Activated CD8-positive, alpha-beta memory T cell treated with anti-CD3 and anti-CD28 coated beads, Interleukin-2, amount 10 ng/mL, durations not matched to agents 7 days and 5 days (primary cell): ENCODE results near the gene PRKCE. TPM values are rescaled to one million over a fixed set of nuclear protein-coding genes. Genes with fewer than 3 reads are reported as not detected.
A peak's percentile ranks its signal among the peaks of the same experiment; 100 is the strongest.

Source experiments
- ATAC-seq: fragments of 150-1000 bp; cut with Tn5 transposase; one replicate; pipeline ENCODE4 v1.10.0; 2021; ENCODE audit warnings: moderate library complexity
- CTCF ChIA-PET: fragments of 350-600 bp; sonication (Branson Sonifier 250); formaldehyde crosslinking; loops from one replicate; lab custom pipeline; 2021; ENCODE audit warnings: antibody characterized with exemption; lab: Charles Lee
- DNase-seq: peaks from one replicate; pipeline ENCODE4 v3.0.0-alpha.2; 2020
- H3K27ac Mint-ChIP-seq: one replicate; pipeline ENCODE4 v1.8.0; 2021; ENCODE audit warnings: mild to moderate bottlenecking, mixed read lengths
- H3K27me3 Mint-ChIP-seq: one replicate; pipeline ENCODE4 v1.8.0; 2021; ENCODE audit warnings: mixed read lengths
- H3K36me3 Mint-ChIP-seq: one replicate; pipeline ENCODE4 v1.8.0; 2021; ENCODE audit warnings: mild to moderate bottlenecking, mixed read lengths
- H3K4me1 Mint-ChIP-seq: one replicate; pipeline ENCODE4 v1.8.0; 2021; ENCODE audit warnings: mixed read lengths
- H3K4me3 Mint-ChIP-seq: one replicate; pipeline ENCODE4 v1.8.0; 2021; ENCODE audit warnings: mild to moderate bottlenecking, moderate library complexity, mixed read lengths
- H3K9me3 Mint-ChIP-seq: one replicate; pipeline ENCODE4 v1.8.0; 2022; ENCODE audit warnings: low read depth, mixed read lengths
- total RNA-seq, 2 experiments: library from RNA; stranded (reverse); gene quantifications; one replicate each; pipeline ENCODE4 v1.2.3, GENCODE V29; 2021

Gene PRKCE
- total RNA-seq, 2 experiments from 2014 or later = 16.7 to 39.2 TPM

DNA sequence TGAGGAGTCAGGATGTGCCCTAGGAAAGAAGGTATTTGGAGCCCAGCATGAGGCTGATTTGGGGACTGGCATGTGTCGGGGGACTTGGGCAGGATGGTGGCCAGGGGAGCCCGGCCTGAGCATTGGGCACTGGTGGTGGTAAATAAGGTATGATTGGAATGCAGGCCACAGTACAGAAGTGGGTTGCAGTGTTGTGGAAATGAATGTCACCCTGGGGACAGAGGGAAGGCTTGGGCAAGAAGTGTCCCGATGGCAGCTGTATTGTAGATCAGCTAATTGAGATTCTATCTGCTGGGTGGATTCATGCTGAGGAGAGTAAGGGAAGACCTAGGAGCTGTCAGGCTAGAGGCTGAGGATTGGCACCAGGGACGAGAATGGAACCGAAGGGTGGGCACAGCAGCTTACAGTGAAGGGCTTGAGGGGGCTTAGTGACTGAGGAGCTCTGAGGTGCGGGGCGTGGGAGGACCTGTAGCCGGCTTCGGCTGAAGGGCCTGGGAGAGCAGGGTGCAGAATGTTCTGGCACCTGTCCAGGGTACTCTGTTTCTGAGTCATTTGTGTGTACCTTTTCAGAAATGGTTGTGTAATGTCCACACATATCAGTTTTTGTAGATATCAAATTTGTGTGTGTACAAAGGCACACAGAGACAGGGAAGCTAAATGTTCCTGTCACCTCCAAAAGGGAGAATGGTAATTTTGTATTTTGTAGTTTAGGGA lies 170.2 kb downstream of the PRKCE start:
- H3K9me3 Mint-ChIP-seq = no peaks in the 10 kb centered on the region
- no peaks in the 10 kb centered on the region for H3K27me3 Mint-ChIP-seq
- H3K4me3 Mint-ChIP-seq = no peak overlapping the region
- H3K27ac Mint-ChIP-seq = no peak overlapping the region
- peaks cover 11% of the 10 kb centered on the region for H3K4me1 Mint-ChIP-seq
- H3K36me3 Mint-ChIP-seq = no peaks in the 10 kb centered on the region
- DNase-seq = no peak
- ATAC-seq = no peak
- CTCF ChIA-PET = no interaction called here

DNA sequence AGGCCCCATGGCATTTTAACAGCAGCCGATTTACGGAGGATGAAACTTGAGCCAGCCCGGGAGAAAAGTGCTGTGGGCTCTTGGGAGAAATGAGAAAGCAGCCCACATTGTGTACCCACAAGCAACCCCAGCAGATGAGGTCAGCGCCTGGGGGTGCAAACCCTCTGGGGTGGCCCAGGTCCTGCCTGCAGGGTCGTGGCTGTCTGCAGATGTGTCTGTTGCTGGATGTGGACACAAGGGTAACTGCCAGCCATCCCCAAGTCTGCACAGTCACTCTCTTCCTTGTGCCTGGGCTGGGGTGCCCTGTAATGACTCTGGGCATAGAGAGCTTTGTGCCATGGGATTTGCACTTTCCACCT lies 170.8 kb downstream of the PRKCE start:
- H3K36me3 Mint-ChIP-seq = peaks cover 2% of the 10 kb centered on the region
- H3K27ac Mint-ChIP-seq = no peak overlapping the region
- no peaks in the 10 kb centered on the region for H3K27me3 Mint-ChIP-seq
- no peak for DNase-seq
- no peak overlapping the region for H3K4me3 Mint-ChIP-seq
- ATAC-seq = no peak
- CTCF ChIA-PET = no interaction called here
- H3K4me1 Mint-ChIP-seq = peaks cover 15% of the 10 kb centered on the region
- H3K9me3 Mint-ChIP-seq = no peaks in the 10 kb centered on the region

DNA sequence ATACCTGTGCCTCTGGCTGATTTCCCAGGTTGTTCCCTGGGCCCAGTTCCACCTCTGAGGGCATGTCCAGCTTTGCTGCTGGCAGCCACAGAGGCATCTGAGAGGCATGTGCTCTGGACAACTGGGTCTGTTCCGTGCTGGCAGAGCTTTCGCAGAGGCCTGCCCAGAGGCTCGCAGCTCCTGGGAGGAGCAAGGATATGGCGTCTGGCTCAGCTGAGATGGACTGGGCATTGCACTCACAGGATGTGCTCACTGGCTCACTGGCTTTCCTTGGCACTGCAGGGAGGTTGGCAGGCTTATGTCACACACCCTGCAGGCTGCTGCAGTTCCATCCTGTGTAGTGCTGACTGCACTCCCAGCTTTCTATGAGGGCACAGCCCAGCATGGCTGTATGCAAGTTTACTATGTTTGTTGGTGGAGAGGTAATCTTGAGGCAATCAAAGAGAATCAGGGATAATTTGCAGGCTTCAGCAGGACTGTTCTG lies 172.3 kb downstream of the PRKCE start:
- no peak for ATAC-seq
- Mint-ChIP-seq H3K4me1 (peaks cover 16% of the 10 kb centered on the region), H3K27ac (no peak overlapping the region), H3K27me3 (no peaks in the 10 kb centered on the region), H3K36me3 (peaks cover 2% of the 10 kb centered on the region), H3K4me3 (no peak overlapping the region), H3K9me3 (no peaks in the 10 kb centered on the region)
- no peak for DNase-seq
- CTCF ChIA-PET = no interaction called here

DNA sequence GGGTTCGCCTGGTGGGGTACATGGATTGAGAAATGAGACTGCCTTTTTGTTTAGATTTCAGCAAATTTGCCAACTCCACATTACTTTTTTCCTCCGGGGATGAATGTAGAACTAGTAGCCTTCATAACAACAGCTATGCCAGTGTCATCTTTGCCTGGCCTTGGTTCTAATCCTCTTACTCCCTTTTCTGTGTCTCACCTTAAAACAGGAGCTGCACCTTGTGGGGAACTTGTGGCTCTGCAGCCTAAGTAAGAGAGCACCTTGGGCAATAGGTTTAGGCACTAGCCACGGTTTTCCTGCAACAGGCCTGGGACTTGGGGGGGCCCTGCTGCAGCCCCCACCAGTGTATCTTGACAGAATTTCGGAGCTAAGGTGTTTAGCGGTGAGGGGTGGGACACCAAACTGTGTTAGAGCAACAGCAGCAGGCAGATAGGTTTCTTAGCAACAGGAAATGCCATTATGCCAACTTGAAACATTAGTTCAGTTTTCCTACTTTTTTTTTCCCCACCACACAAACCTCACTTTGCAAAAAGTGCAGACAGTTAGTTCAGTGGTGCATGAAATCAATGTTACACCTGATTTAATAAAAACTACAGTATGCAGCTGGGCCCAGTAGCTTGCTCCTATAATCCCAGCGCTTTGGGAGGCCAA lies 173.7 kb downstream of the PRKCE start:
- DNase-seq = no peak
- peaks cover 16% of the 10 kb centered on the region for H3K4me1 Mint-ChIP-seq
- peaks cover 7% of the 10 kb centered on the region for H3K36me3 Mint-ChIP-seq
- CTCF ChIA-PET = interaction anchor here (1.4 kb wide), 1 partner anchor 8 kb away, joined by 5 read pairs; no protein-coding TSS in a partner anchor
- H3K27ac Mint-ChIP-seq = no peak overlapping the region
- no peak overlapping the region for H3K4me3 Mint-ChIP-seq
- H3K9me3 Mint-ChIP-seq = peaks cover 2% of the 10 kb centered on the region
- no peaks in the 10 kb centered on the region for H3K27me3 Mint-ChIP-seq
- ATAC-seq = no peak

DNA sequence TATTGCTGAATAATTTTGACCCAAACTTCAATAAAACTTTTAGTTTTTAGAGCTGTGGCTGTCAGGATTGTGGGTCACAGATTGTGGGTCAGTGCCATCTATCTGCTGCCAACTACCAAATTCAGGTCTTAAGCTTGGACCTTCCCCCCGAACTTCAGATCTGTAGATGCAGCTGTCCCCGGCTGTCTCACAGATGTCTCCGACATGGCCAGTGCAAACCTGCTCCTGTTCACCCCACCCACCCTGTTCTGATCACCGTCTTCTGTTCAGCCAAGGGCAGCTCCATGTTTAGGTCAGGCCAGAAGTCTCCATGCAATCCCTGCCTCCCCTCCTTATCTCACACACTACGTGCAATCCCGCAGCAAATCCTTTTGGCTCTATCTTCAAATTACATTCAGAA lies 175.0 kb downstream of the PRKCE start:
- DNase-seq = no peak
- H3K9me3 Mint-ChIP-seq = peaks cover 14% of the 10 kb centered on the region
- CTCF ChIA-PET = no interaction called here
- no peak for ATAC-seq
- peaks cover 18% of the 10 kb centered on the region for H3K36me3 Mint-ChIP-seq
- H3K27me3 Mint-ChIP-seq = no peaks in the 10 kb centered on the region
- H3K4me1 Mint-ChIP-seq = peaks cover 14% of the 10 kb centered on the region
- no peak overlapping the region for H3K27ac Mint-ChIP-seq
- H3K4me3 Mint-ChIP-seq = no peak overlapping the region

DNA sequence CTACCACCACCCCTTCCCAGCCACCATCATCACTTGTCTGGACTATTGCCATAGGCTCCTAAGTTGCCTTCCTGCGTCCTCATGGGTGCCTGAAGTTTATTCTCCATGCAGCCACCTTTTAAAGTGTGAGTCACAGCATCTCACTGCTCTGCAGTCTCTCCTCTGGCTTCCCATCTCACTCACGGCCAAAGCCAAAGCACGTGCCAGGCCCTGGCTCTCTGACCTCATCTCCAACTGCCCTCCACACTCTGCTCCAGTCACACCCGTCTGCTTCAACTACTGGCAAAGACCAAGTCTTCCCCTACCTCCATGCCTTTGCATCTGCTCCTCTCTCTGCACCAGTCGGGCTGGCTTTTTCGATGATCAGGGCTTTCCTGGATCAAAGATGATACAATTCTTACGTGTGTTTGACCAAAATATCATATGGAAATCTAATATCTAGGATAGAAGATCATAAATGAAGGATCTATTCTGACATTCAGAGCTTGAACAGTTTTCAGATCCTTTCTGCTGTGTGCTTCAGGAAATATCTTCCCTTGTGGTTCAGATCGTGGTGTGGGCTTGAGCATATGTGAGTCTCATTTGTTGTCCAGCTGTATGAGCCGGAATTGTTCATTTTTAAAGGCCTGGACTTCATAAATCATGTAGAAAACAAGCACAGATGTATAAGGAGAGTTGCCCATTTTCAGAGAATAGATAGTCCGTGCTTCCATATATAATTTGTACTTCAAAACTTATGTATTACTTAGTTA lies 175.6 kb downstream of the PRKCE start:
- no peaks in the 10 kb centered on the region for H3K27me3 Mint-ChIP-seq
- H3K4me1 Mint-ChIP-seq = peaks cover 10% of the 10 kb centered on the region
- H3K36me3 Mint-ChIP-seq = peaks cover 18% of the 10 kb centered on the region
- H3K27ac Mint-ChIP-seq = no peak overlapping the region
- no peak for DNase-seq
- CTCF ChIA-PET = no interaction called here
- H3K4me3 Mint-ChIP-seq = no peak overlapping the region
- H3K9me3 Mint-ChIP-seq = peaks cover 14% of the 10 kb centered on the region
- no peak for ATAC-seq

DNA sequence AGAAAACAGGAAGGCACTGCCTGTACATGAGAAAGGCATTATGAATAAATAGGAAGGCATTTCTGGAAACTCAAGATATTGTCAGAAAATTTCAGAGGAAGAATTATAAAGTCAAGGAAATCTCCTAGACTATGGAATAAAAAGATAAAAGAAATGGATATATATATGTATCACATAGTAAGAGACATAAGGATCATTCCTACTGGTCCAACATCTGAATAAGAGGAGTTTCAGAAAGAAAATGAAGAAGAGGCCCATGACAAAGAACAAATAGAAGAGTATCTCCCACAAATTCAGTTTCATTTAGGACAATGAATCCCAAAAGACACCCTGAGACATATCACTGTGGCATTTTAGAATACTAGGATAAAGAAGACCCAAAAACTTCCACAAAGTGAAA lies 178.8 kb downstream of the PRKCE start:
- H3K36me3 Mint-ChIP-seq = peaks cover 21% of the 10 kb centered on the region
- no peaks in the 10 kb centered on the region for H3K27me3 Mint-ChIP-seq
- CTCF ChIA-PET = no interaction called here
- no peak overlapping the region for H3K4me3 Mint-ChIP-seq
- H3K9me3 Mint-ChIP-seq = peaks cover 14% of the 10 kb centered on the region
- H3K27ac Mint-ChIP-seq = no peak overlapping the region
- DNase-seq (no peak), ATAC-seq (no peak)
- H3K4me1 Mint-ChIP-seq = peaks cover 21% of the 10 kb centered on the region

DNA sequence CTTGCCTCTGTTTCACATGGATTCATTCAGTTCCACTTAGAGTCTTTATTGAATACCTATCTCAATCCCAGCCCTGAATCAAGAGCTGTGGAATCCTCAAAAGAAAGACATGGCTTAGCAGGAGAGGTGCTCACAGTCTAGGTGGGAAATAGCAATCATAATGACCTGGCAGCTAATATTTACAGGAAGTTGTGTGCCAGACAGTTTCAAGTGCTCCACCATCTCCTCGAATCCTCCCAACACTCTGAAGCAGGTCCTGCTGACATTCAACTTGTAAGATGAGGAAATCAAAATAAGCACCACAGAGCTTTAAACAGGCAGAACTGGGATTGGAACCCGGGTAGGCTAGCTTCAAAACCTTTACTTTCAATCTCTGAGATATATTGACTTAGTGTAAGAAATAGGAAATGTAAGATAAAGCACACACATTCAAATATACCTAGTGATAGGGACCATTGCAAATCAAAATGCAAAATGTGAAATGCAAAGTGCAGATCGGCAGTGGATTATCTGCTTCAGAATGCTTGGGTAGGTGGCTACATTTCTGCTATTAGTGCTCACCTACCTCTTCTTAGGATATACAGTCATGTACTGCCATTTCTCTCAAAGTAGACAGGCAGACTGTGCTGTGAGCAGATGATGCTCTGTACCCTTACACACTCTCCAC lies 182.0 kb downstream of the PRKCE start:
- CTCF ChIA-PET = interaction anchor here (1.0 to 1.5 kb wide), 5 partner anchors 8 to 102 kb away, joined by 3 to 6 read pairs (median 5); no protein-coding TSS in a partner anchor
- H3K27me3 Mint-ChIP-seq = no peaks in the 10 kb centered on the region

DNA sequence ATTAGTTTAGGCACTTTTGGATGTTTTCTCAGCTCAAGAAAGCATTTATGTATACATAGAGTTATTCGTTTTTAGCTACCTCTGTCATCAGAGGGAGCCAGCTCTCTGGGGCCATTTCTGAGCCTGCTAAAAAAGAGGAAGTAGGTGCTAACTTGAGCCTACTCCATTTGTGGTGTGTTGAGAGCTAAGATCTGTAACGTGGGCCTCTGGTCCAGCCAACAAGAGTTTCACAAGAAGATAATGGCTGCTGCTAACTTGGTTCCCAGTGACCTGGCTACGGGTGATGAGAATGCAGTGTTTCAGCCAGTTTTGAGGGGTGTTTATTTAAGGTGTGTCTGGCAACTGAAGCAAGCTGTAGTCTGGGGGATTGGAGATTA lies 182.5 kb downstream of the PRKCE start:
- H3K9me3 Mint-ChIP-seq = peaks cover 14% of the 10 kb centered on the region
- CTCF ChIA-PET = interaction anchor here (1.0 to 1.5 kb wide), 5 partner anchors 8 to 102 kb away, joined by 3 to 6 read pairs (median 5); no protein-coding TSS in a partner anchor
- peaks cover 22% of the 10 kb centered on the region for H3K4me1 Mint-ChIP-seq
- peaks cover 19% of the 10 kb centered on the region for H3K36me3 Mint-ChIP-seq
- DNase-seq (no peak), ATAC-seq (no peak)
- H3K27ac Mint-ChIP-seq = peak overlapping the region; percentile 44
- no peaks in the 10 kb centered on the region for H3K27me3 Mint-ChIP-seq
- no peak overlapping the region for H3K4me3 Mint-ChIP-seq

More for the DNA sequence above, 182.0 kb downstream of the PRKCE start:
- Mint-ChIP-seq H3K9me3 (peaks cover 14% of the 10 kb centered on the region), H3K4me1 (peaks cover 22% of the 10 kb centered on the region), H3K4me3 (no peak overlapping the region), H3K36me3 (peaks cover 19% of the 10 kb centered on the region), H3K27ac (no peak overlapping the region)
- DNase-seq = no peak
- ATAC-seq = no peak

DNA sequence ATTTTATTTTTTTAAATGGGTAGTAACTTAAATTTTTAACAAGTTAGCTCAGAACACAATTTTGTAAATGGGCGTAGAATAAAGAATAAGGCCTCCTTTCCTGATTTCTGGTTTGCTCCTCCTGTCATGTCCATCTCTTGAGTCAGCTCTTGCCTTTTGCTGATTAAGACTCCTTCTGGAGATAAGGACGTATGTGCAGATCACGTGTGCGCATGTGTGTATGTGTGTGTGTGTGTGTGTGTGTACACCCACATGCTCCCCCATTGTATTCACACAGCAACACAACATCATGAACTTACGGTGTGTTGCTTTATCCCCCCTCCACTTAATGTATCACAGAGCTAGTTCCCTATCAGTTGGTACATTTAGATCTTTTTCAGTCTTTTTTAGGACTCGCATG lies 182.9 kb downstream of the PRKCE start:
- Mint-ChIP-seq H3K4me1 (peaks cover 25% of the 10 kb centered on the region), H3K27me3 (no peaks in the 10 kb centered on the region), H3K36me3 (peaks cover 16% of the 10 kb centered on the region), H3K4me3 (no peak overlapping the region), H3K27ac (no peak overlapping the region), H3K9me3 (peaks cover 14% of the 10 kb centered on the region)
- DNase-seq (no peak), ATAC-seq (no peak)
- CTCF ChIA-PET = interaction anchor here (1.0 to 1.5 kb wide), 4 partner anchors 8 to 56 kb away, joined by 3 to 6 read pairs (median 3); no protein-coding TSS in a partner anchor

DNA sequence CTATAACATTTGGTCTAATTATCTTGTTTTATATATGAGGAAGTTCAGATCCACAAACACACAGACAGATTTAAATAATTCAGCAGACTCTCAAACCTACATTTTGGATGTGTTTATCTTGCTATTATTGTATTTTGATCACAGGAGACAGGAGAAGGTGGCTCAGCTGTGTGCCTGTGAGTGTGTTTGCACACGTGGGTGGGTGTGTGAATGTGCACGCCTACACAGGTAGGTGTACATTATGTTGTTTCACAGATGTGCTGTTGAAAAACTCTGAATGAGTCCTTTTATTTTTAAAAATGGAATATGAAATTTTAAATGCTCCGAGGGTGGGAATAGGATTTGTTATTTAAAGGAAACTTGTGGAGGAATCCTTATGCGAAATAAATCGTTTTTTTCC lies 183.4 kb downstream of the PRKCE start:
- H3K4me1 Mint-ChIP-seq = peaks cover 27% of the 10 kb centered on the region
- CTCF ChIA-PET = interaction anchor here (1.5 kb wide), 2 partner anchors 9 to 29 kb away, joined by 3 to 6 read pairs; no protein-coding TSS in a partner anchor
- ATAC-seq (no peak), DNase-seq (no peak)
- H3K27ac Mint-ChIP-seq = no peak overlapping the region
- H3K9me3 Mint-ChIP-seq = peaks cover 14% of the 10 kb centered on the region
- peaks cover 15% of the 10 kb centered on the region for H3K36me3 Mint-ChIP-seq
- no peak overlapping the region for H3K4me3 Mint-ChIP-seq
- no peaks in the 10 kb centered on the region for H3K27me3 Mint-ChIP-seq

DNA sequence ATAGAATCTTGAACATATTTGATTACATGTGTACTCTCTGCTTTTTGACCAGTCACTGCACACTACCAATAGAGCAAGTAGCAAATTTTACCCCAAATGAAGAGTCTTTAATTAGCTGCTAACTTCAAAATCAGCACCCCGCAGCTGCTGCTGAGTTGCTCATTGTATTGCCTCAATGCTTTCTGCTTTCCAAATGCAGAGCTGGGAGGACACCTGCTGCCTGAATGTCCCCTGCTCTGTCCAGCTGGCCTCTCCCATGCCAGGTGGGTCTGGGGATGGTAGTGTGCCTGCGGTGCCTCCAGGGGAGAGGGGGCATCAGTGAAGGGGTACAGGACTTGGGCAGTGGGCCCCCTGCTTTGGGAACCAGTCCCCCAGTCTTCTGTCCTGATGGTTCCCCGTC lies 184.8 kb downstream of the PRKCE start:
- CTCF ChIA-PET = no interaction called here
- ATAC-seq = no peak
- DNase-seq = no peak
- peaks cover 41% of the 10 kb centered on the region for H3K4me1 Mint-ChIP-seq
- no peaks in the 10 kb centered on the region for H3K27me3 Mint-ChIP-seq
- H3K9me3 Mint-ChIP-seq = peaks cover 2% of the 10 kb centered on the region
- H3K36me3 Mint-ChIP-seq = peaks cover 4% of the 10 kb centered on the region
- H3K27ac Mint-ChIP-seq = peak overlapping the region; percentile 17
- H3K4me3 Mint-ChIP-seq = no peak overlapping the region

DNA sequence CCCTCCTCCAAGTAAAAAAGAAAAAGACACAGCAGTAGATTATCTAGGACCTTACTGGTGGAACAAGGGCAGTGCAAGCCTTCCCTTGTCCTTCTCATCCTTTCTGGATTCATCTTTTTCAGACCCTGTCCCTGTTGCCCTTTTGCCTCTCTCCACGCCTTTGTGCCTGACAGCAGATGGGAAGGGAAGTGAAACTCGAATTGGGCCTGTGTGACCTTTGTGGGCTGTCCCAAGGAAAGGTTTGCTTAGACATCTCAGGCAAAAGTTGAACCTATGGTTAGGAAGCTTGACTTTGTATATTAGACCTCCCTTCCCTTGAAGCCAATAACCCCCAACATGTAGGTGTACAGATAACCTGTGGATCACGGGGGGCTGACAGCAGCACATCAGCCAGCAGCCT lies 185.3 kb downstream of the PRKCE start:
- Mint-ChIP-seq H3K27me3 (no peaks in the 10 kb centered on the region), H3K9me3 (no peaks in the 10 kb centered on the region), H3K27ac (peak overlapping the region; percentile 17), H3K4me1 (peaks cover 45% of the 10 kb centered on the region), H3K36me3 (peaks cover 5% of the 10 kb centered on the region), H3K4me3 (no peak overlapping the region)
- CTCF ChIA-PET = no interaction called here
- ATAC-seq (no peak), DNase-seq (no peak)
